ENCODE data around the gene FAM83G.
"Not testable (repeated sequence)": the region's sequence is repeated elsewhere in the genome, so short reads cannot be mapped to it uniquely, and the experiment has no call there.

DNA sequence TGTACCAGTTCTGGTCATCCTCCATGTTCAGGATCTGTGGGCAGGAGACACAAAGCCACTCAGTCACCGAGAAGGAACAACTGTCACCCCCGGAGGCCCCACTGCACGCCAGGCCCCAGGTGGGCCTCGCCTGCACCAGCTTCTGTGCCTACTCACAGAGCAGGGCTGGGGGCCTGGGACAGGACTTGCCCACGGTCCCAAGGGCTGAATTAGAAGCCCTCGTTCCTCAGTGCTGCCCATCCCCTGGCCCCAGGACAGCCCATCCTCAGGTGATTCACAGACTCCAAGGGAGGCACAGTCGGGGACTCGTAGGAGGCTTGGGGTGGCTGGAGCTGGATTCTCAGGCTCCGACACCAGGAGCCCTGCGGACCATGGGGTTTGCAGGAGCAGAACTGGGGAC, 37.3 kb upstream of the FAM83G start:
- TF ChIP-seq, protein P1, sequence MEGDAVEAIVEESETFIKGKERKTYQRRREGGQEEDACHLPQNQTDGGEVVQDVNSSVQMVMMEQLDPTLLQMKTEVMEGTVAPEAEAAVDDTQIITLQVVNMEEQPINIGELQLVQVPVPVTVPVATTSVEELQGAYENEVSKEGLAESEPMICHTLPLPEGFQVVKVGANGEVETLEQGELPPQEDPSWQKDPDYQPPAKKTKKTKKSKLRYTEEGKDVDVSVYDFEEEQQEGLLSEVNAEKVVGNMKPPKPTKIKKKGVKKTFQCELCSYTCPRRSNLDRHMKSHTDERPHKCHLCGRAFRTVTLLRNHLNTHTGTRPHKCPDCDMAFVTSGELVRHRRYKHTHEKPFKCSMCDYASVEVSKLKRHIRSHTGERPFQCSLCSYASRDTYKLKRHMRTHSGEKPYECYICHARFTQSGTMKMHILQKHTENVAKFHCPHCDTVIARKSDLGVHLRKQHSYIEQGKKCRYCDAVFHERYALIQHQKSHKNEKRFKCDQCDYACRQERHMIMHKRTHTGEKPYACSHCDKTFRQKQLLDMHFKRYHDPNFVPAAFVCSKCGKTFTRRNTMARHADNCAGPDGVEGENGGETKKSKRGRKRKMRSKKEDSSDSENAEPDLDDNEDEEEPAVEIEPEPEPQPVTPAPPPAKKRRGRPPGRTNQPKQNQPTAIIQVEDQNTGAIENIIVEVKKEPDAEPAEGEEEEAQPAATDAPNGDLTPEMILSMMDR (IDR thresholded peaks at IDR 0.05) = not testable (repeated sequence)
- not testable (repeated sequence) for TF ChIP-seq EP300, POLR2A (IDR thresholded peaks at IDR 0.05)

Data from ovary (tissue), 3 donors.